ENCODE data around the gene HBG1.

Gene HBG1

GRCh38 chr11:5226732-5227310 lies 22.8 kb downstream of the HBG1 start, which contains the start of gene HBB:
TSS of gene HBB (minus strand) at chr11:5227071. CDS start at chr11:5227021, 50 bp downstream.
- no peak for DNase-seq (ENCODE audit: low spot score)

DNA sequence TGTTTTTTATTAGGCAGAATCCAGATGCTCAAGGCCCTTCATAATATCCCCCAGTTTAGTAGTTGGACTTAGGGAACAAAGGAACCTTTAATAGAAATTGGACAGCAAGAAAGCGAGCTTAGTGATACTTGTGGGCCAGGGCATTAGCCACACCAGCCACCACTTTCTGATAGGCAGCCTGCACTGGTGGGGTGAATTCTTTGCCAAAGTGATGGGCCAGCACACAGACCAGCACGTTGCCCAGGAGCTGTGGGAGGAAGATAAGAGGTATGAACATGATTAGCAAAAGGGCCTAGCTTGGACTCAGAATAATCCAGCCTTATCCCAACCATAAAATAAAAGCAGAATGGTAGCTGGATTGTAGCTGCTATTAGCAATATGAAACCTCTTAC lies 24.2 kb downstream of the HBG1 start:
- DNase-seq (ENCODE audit: low spot score): no peak

DNA sequence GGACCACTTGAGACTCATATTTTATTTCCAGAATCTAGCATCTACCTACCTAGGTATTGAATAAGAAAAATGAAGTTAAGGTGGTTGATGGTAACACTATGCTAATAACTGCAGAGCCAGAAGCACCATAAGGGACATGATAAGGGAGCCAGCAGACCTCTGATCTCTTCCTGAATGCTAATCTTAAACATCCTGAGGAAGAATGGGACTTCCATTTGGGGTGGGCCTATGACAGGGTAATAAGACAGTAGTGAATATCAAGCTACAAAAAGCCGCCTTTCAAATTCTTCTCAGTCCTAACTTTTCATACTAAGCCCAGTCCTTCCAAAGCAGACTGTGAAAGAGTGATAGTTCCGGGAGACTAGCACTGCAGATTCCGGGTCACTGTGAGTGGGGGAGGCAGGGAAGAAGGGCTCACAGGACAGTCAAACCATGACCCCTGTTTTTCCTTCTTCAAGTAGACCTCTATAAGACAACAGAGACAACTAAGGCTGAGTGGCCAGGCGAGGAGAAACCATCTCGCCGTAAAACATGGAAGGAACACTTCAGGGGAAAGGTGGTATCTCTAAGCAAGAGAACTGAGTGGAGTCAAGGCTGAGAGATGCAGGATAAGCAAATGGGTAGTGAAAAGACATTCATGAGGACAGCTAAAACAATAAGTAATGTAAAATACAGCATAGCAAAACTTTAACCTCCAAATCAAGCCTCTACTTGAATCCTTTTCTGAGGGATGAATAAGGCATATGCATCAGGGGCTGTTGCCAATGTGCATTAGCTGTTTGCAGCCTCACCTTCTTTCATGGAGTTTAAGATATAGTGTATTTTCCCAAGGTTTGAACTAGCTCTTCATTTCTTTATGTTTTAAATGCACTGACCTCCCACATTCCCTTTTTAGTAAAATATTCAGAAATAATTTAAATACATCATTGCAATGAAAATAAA lies 24.8 kb downstream of the HBG1 start:
- DNase-seq (ENCODE audit: low spot score): no peak

DNA sequence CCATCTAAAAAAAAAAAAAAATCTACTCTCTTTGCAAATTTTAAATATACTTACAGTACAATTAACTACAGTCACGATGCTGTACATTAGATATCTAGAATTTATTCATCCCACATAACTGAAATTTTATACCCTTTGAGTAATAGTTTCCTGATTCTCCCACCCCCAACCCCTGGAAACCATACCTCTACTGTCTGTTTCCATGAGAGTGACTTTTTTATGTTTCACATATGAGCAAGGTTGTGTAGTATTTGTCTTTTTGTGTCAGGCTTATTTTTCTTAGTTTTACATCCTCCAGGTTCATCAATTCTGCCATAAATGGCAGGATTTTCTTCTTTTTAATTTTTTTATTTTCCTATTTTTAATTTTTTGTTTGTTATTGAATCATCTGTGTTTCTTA lies 26.0 kb downstream of the HBG1 start:
- DNase-seq (ENCODE audit: low spot score): no peak

- no peak for DNase-seq (ENCODE audit: low spot score)
Measured at GRCh38 chr11:5223146-5223545, 26.5 kb downstream of the HBG1 start.

- no peak for DNase-seq (ENCODE audit: low spot score)
Measured at GRCh38 chr11:5210376-5210885, 39.2 kb downstream of the HBG1 start.

GRCh38 chr11:5204787-5205186 lies 44.9 kb downstream of the HBG1 start:
- peak; percentile 74 for DNase-seq (ENCODE audit: low spot score)

- DNase-seq (ENCODE audit: low spot score): no peak
Measured at GRCh38 chr11:5203366-5203765, 46.3 kb downstream of the HBG1 start.

DNA sequence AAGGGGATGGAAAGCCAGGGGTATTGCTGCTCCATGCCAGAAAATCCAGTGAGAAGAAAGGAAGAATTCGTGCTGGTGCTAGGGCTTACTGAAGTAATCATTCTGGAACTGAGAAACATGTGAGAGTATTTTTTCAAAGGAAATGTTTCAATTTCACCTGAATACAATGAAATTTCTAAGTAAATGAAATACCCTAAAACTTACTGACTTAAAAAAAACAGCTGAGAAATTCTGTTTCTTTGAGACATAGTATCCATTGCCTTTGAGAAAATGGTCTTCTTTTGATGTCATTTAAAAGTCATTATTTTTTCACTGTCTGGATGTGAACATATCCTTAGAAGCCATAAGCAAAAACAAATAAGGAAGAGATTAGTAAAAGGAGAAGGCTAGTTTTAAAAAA lies 49.1 kb downstream of the HBG1 start, which contains the start of gene OR51V1:
OR51V1 (minus strand) TSS at position 101 of the 400 bp plus-strand sequence; CDS start at position 101, 0 bp downstream.
- no peak for DNase-seq (ENCODE audit: low spot score)

DNA sequence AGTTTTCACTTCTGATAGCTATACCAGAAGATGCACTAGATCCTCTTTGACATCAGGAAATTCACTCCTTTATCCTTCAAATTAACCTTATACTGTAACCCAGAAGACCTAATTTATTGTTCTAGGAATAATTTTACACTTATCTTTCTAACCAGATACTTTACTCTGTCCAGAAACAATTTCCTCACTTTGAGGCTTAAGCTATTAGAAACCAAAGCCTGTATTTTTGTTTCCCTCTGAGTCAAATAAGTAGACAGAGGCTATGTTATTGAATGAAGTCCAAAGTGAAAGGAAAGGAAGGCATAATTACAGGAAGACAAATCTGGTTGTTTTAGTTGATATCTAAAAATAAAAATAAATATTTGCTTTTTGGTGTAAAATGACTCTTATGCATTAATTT lies 51.4 kb downstream of the HBG1 start:
- no peak for DNase-seq (ENCODE audit: low spot score)
